ENCODE results near the gene SPATS2.

Gene SPATS2

GRCh38 chr12:49338830-49339463, 28.3 kb upstream of the SPATS2 start:
- Histone ChIP-seq H3K4me1 (ENCODE audit: control insufficient read depth in 1 of 2, insufficient read depth in 1 of 2, low read depth in 1 of 2, low read length in 1 of 2) (peaks cover 26 to 34% of the 10 kb centered on the region in 2 experiments), H3K27ac (no peak overlapping the region), H3K4me3 (ENCODE audit: low read depth in 1 of 2, low read length in 1 of 2) (no peak overlapping the region), H3K27me3 (peaks cover 100% of the 10 kb centered on the region), H3K9me3 (no peaks in the 10 kb centered on the region), H3K36me3 (no peaks in the 10 kb centered on the region)
- no peak for TF ChIP-seq CTCF (IDR thresholded peaks at IDR 0.05)

GRCh38 chr12:49339464-49339861, 27.8 kb upstream of the SPATS2 start:
- no peaks in the 10 kb centered on the region for H3K36me3 ChIP-seq
- peaks cover 100% of the 10 kb centered on the region for H3K27me3 ChIP-seq
- no peak overlapping the region for H3K27ac ChIP-seq
- no peak overlapping the region for H3K4me3 ChIP-seq (ENCODE audit: low read depth in 1 of 2, low read length in 1 of 2)
- no peaks in the 10 kb centered on the region for H3K9me3 ChIP-seq
- no peak for TF ChIP-seq CTCF (IDR thresholded peaks at IDR 0.05)
- peaks cover 26 to 34% of the 10 kb centered on the region in 2 experiments for H3K4me1 ChIP-seq (ENCODE audit: control insufficient read depth in 1 of 2, insufficient read depth in 1 of 2, low read depth in 1 of 2, low read length in 1 of 2)

- no peak for TF ChIP-seq CTCF (IDR thresholded peaks at IDR 0.05)
- no peaks in the 10 kb centered on the region for H3K36me3 ChIP-seq
- no peaks in the 10 kb centered on the region for H3K9me3 ChIP-seq
- H3K27me3 ChIP-seq, result peaks cover 100% of the 10 kb centered on the region
- peaks cover 26 to 38% of the 10 kb centered on the region in 2 experiments for H3K4me1 ChIP-seq (ENCODE audit: control insufficient read depth in 1 of 2, insufficient read depth in 1 of 2, low read depth in 1 of 2, low read length in 1 of 2)
- no peak overlapping the region for H3K4me3 ChIP-seq (ENCODE audit: low read depth in 1 of 2, low read length in 1 of 2)
- no peak overlapping the region for H3K27ac ChIP-seq
These were observed 27.0 kb upstream of the SPATS2 start for GRCh38 chr12:49340095-49340870.

DNA sequence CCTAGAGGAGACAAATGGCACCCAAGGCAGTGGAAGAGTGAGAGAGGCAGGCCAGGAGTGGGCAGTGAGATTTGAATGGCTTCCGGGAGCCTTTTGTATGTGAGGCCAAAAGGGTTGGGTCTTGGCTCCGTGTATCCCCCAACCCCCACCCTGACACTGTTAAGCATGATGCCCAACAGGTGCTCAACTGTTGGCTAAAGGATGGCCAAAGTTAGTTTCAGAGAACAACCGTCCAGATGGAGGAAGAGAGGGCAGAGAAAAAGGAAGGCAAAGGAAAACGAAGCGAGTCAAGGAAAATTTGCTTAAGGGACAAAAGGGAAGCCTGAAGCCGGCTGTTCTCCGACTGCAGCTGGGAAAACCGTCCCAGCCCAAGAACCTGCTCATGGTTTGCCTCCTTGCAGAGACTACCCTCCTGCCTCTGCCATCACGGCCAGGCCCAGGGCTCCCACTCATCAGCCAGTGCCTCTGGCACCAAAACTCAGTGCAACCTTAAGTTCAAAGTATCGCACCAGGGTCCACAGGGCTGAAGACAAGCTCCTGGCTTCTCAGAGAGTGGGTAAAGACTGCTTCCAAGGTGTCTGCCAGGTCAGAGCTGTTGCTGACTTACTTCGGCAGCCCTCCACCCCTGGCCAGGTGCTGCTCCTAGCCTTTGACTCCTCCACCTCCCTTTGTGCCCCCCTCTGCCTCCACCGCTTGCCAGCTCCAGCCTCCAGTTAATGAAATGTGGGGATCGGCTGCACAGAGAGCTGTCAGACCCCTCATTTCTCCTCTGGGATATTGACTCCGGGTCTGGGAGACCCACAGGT, 26.1 kb upstream of the SPATS2 start:
- Histone ChIP-seq H3K4me1 (ENCODE audit: control insufficient read depth in 1 of 2, insufficient read depth in 1 of 2, low read depth in 1 of 2, low read length in 1 of 2) (peaks cover 34 to 43% of the 10 kb centered on the region in 2 experiments), H3K27me3 (peaks cover 100% of the 10 kb centered on the region), H3K36me3 (no peaks in the 10 kb centered on the region)

DNA sequence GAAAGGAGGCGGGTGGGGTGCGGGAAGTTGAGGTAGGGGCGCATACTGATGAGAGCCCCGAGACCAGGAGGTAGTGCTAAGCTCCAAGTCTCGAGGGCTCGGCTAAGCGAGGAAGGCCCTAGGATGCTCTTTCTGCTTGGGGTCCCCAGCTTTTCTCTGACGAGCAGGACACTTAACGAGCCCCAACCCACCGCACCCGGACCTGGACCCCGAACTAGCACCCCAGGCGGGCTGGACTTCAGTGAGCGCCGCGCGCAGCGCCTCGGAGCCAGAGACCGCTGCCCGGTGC, 25.5 kb upstream of the SPATS2 start:
- H3K27me3 ChIP-seq, result peaks cover 100% of the 10 kb centered on the region
- peaks cover 31 to 43% of the 10 kb centered on the region in 2 experiments for H3K4me1 ChIP-seq (ENCODE audit: control insufficient read depth in 1 of 2, insufficient read depth in 1 of 2, low read depth in 1 of 2, low read length in 1 of 2)
- no peaks in the 10 kb centered on the region for H3K9me3 ChIP-seq
- H3K27ac ChIP-seq, result no peak overlapping the region
- H3K36me3 ChIP-seq, result no peaks in the 10 kb centered on the region
- no peak for TF ChIP-seq CTCF (IDR thresholded peaks at IDR 0.05)
- peak overlapping the region; percentile 48 to 61 for H3K4me3 ChIP-seq (ENCODE audit: low read depth in 1 of 2, low read length in 1 of 2)

More for the DNA sequence above, 26.1 kb upstream of the SPATS2 start:
- Histone ChIP-seq H3K27ac (no peak overlapping the region), H3K9me3 (no peaks in the 10 kb centered on the region), H3K4me3 (ENCODE audit: low read depth in 1 of 2, low read length in 1 of 2) (no peak overlapping the region)
- no peak for TF ChIP-seq CTCF (IDR thresholded peaks at IDR 0.05)
